Measurements from ENCODE around the gene RUNX1. TPM values are rescaled to one million over a fixed set of nuclear protein-coding genes. Genes with fewer than 3 reads are reported as not detected.

RUNX1 gene
- total and polyA plus RNA-seq, 2 of the 13 experiments (the other 11 are each of a cell fraction or from before 2014, with no cell fraction given): 5.4 to 6.4 TPM

GRCh38 chr21:34774750-34775149 lies 274.4 kb downstream of the RUNX1 start (continued):
- TF ChIP-seq ISL2 (CRISPR knock-in tag; IDR thresholded peaks at IDR 0.05) (peak; percentile 59; the same call in 1 of the 2 replicates), NKX3-1 (CRISPR knock-in tag; IDR thresholded peaks at IDR 0.05) (no peak), GATAD2A (CRISPR knock-in tag; IDR thresholded peaks at IDR 0.05) (peak; percentile 86), RXRB (CRISPR knock-in tag; IDR thresholded peaks at IDR 0.05; ENCODE audit: borderline replicate concordance) (0 out of 2 replicates have a peak, but pooled peaks have one; percentile 34), NR2F6 (IDR thresholded peaks at IDR 0.05) (peak; percentile 92), NR2F6 (CRISPR knock-in tag; IDR thresholded peaks at IDR 0.05) (peak; percentile 86), FLYWCH1 (CRISPR knock-in tag; IDR thresholded peaks at IDR 0.05) (no peak), RCOR2 (CRISPR knock-in tag; IDR thresholded peaks at IDR 0.05) (0 out of 2 replicates have a peak, but pooled peaks have one; percentile 38), LCORL (IDR thresholded peaks at IDR 0.05) (no peak; the same call in 1 of the 2 replicates), LCORL (CRISPR knock-in tag; IDR thresholded peaks at IDR 0.05) (peak; percentile 88), SAP130 (CRISPR knock-in tag; IDR thresholded peaks at IDR 0.05; ENCODE audit: low read depth) (peak; percentile 33; the same call in 1 of the 2 replicates), HNF4A (CRISPR knock-in tag; IDR thresholded peaks at IDR 0.05) (peak; percentile 64), ZNF143 (CRISPR knock-in tag; IDR thresholded peaks at IDR 0.05) (no peak), NR2C2 (CRISPR knock-in tag; IDR thresholded peaks at IDR 0.05; ENCODE audit: borderline replicate concordance) (0 out of 2 replicates have a peak, but pooled peaks have one; percentile 17), FOSL2 (CRISPR knock-in tag; IDR thresholded peaks at IDR 0.05) (peak; percentile 60), ZNF407 (CRISPR knock-in tag; IDR thresholded peaks at IDR 0.05; ENCODE audit: not compliant biosample characterization) (no peak), RARA (CRISPR knock-in tag; IDR thresholded peaks at IDR 0.05) (0 out of 2 replicates have a peak, but pooled peaks have one; percentile 23), FOXP1 (IDR thresholded peaks at IDR 0.05) (no peak), FOXP1 (CRISPR knock-in tag; IDR thresholded peaks at IDR 0.05) (peak; percentile 62; the same call in 1 of the 2 replicates), IRX3 (CRISPR knock-in tag; IDR thresholded peaks at IDR 0.05; ENCODE audit: borderline replicate concordance, low read depth) (no peak), BCL6 (CRISPR knock-in tag; IDR thresholded peaks at IDR 0.05) (peak; percentile 25; the same call in 1 of the 2 replicates), CBX1 (IDR thresholded peaks at IDR 0.05; ENCODE audit: low read depth) (no peak), TEAD3 (CRISPR knock-in tag; optimal IDR thresholded peaks at IDR 0.05; ENCODE audit: borderline replicate concordance) (peak; percentile 61), CEBPG (CRISPR knock-in tag; IDR thresholded peaks at IDR 0.05) (peak; percentile 96), FOXP4 (CRISPR knock-in tag; IDR thresholded peaks at IDR 0.05) (peak; percentile 44; the same call in 1 of the 2 replicates)

Measured in HepG2 (cell line).